Measurements from ENCODE around the gene SLC22A3.
"Not testable (repeated sequence)": the region's sequence is repeated elsewhere in the genome, so short reads cannot be mapped to it uniquely, and the experiment has no call there.

Gene SLC22A3

DNA sequence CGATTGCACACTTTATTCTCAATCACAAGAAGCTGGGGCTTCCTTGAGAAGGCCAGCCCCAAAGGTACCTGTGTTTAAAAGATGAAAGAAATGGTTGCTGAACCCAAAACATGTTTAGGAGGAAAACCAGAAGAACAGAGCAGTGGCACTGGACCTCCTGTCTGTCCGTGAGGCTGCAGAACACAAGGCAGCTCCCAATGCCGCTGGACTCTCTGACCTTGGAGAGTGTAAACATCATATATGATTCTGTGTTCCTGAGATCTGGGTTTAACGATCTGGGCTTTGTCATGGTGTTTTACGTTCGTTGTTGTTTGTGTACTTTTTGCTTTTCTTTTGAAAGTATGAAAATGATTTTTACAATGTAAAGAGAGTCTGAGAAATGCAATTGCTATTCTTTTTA, 106.1 kb downstream of the SLC22A3 start:
- no peak for DNase-seq

DNA sequence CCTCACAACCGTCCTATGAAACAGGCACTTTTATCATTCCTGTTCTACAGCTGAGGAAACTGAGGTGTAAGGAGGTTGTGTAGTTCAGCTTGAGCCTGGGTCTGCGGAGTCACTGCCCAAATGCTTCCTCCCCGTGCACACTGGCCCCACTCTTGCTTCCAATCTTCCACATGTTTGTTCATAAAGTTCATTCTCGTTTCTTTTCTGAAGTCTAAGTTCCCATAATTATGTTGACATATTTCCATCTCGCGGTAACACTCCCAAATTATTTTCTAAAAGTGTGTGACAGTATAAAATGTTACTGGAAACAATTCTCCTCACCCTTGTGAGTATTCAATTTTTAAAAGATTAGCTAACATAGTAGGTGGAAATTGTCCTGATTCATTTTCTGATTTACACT, 106.9 kb downstream of the SLC22A3 start:
- DNase-seq = no peak

DNA sequence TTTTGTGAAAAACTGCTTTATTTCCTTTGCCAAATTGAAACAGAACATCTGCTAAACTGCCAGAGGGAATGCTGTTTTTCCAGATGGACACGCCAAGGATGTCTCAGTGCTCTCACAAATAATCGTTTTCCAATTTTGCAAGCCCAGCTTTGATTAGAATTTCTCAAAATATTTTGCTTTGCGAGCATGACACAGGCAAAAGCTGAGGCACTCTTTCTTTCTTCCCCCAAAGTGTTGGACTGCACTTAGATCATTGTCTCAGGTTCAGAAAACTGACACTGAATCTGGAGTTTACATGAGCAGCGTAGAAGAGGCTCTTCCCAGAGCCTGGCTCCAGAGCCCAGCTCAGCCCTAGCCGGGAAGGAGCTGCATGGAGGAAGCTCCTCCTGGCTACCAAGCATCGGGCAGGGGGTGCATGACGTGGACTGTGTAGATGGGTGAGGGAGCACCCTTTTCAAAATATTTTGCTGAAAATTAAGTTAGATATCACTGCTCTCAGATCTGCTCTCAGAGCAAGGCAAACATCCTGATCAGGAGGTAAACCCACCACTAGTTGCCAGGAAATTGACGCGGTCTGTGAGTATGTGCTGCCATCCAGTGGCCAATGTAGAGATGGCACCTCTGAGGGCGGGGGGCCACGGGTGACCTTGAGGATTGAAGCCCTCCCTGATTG, 107.5 kb downstream of the SLC22A3 start:
- DNase-seq = peak; percentile 34

DNA sequence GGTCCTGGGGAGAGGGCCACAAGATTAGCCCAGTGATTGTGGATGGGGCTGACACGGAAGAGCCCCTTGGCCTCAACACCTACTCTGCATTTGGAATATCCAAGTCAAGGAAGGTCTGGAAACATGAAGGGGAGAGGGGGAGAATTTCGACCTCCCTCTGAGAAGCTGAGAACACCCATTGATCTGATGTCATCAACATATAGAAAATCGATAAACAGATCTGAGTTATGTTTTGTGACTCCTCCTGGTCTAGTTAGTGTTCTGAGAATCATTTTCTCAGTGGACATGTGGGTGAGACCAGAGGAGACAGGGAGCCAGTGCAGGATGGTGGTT, 108.0 kb downstream of the SLC22A3 start:
- DNase-seq = no peak

DNA sequence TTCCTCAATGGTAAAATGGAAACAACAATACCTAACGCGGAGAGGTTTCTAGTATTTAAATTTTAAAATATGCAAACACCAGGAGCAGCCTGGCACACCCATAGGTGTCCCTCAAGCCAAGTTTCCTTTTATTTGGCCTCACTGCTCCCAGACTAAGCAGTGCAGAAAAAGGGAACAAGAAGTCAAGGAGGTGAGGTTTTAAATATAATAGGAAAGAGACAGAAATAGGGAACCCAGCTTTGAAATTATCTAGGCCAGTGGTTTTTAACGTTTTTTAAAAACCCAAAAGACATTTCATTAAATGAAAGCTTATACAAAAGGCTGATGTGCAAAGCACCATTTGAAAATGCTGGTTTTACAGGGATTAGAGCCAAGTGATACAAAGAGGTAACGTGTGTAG, 109.6 kb downstream of the SLC22A3 start:
- DNase-seq = peak; percentile 12

DNA sequence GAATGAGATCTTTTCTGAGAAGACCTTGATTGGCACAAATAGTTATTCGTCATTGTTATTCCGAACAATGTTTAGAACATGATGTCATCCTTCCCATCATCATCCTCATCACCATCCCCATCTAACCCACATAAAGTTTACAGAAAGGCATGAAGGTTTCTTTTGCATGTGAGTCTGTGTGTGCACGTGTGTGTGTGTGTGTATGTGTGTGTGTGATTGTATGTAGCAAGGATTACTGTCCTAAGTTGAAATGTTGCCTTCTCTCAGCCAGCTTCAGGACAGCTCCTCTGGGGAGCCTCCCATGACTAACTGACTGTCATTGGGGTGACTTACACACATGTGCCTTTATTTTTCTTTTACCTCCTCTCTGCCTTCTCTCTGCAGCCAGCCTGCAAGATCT, 113.5 kb downstream of the SLC22A3 start:
- DNase-seq = no peak

DNA sequence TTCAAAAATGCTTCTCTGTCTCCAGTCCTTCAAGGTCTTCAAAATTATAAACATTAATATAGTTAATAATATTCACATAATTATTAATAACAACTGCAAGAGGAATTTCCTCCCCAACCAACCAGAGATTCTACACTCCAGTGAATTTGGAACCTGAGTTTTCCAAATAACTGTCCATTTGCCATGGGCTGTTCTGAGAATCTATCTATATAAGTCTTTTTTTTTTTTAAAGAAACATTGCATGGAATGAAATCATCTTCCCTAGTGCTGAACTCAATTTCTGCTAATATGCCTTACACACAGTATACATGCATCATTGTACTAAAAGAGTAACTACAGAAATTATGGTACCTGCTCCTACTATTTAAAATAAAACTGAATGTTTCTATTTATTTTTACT, 113.9 kb downstream of the SLC22A3 start:
- DNase-seq = no peak

DNA sequence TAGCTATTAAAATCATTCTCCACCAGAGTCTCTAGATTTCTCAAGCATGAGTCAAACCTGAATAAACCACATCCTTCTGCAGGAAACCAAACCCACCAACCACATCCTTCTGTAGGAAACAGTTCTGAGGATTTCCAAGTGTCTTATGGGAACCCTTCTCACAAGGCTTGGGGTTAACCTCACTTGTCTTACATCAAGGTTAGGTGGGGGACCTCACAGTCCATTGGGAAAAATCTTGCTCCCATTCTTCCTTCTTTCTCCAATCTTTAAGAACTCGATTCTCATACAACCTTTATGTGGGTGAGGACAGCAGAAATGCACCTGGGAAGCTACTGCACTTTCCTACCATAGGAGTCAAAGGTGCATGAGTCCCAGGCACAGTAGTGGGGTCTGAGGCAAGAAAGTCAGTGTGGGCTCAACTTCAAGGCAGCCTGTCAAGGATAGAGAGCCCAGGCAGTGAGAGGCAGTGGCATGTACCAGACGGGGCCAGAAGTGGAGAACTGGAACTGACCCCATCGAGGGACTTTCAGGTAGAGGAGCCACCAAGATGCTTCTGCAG, 114.5 kb downstream of the SLC22A3 start:
- peak; percentile 67 for DNase-seq

DNA sequence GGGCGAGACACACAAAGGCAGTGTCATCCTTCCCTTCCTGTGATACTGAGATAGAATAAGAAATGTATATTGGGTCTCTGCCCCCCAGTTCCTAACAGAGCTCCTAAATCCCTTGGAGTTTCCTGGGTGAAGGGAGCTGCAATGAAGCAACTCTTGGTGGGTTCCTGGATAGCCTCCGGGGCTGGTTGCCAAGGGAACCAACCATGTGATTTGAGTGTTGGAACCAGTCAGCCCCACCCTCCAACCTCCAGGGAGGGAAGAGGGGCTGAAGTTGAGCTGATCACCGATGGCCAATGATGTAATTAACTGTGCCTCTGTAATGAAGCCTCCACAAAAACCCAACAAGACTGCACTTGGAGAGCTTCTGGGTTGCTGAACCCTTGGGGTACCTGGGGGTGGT, 116.6 kb downstream of the SLC22A3 start:
- no peak for DNase-seq

DNA sequence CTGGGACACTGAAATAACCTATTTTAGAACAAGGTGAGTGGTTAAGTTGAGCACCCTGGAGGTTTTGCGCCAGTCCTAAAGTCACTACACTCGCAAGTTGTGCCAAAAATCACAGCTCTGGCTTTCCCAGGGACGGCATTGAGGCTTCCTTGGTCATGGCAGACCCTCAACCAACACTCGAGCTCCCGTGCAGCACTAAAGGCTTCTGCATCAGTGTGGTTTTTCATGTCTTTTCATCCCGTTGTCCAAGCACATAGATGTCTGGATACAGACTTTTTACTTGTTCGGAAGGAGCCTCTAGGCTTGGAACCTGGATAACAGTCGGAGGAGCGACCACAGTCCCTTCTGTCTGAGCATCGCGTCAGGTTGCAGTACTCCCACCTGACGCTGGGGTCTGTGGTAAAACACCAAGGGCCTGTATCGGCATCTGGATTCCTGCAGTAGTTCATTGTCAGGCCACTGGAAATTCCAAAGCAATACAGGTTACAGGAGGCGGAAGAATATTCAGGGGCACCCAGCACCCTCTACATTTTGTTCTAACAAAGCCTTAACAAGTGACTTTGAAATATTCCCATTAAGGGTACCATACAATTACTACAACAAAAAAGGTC, 119.2 kb downstream of the SLC22A3 start:
- not testable (repeated sequence) for DNase-seq

DNA sequence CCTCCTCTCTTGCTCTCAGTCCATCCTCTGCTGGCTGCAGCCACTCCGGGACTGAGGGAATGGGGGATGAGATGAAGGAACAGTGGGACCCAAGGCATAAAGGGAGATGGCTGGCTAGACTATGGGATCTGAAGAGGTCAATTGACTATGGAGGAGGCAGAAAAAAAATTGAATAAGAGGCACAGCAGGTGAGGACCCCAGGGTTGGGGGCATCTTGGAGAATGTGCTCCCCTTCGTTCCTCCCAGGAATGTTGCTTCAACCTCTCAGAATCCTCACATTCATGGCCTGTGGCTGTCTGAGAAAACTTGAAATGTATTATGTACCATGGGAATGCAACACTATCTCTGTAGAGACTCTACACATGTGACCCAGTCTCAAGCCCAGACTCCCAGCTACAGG, 121.0 kb downstream of the SLC22A3 start:
- DNase-seq = no peak

DNA sequence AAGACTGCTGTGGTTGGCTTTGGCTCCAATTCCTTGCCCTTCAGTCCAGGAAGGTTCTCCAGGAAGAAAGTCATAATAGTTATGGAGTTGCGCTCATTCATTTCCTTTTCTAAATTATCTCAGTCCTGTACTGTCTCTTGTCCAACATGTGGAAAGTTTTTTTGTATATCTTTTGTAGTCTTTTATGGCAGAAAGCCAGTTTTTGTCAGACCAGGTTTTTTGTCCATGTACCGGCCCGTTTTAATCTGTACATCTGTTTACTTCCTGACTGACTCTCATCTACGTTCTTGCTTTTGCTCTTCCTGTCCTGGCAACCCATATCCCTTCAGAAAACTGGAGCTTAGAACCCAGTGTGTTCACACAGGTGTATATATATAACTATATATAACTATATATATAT, 127.9 kb downstream of the SLC22A3 start:
- DNase-seq = not testable (repeated sequence)

DNA sequence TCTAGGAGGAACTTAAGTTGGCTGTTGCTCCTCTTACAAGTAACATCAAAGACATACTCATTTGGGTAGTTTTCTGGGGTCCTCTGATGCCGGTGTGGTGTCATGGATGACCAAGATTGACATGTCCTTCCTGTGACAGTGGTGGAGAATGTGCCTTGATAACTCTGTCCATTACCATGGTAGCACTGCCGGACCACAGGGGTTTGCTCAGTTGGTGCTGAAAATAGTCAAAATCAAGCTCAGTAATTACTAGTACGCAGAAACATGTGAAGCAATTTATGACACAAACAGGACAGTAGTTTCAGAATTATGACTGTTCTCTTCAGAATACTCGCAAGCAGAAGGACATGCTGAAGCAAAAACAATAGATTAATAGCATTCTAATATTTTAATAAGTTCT, 128.9 kb downstream of the SLC22A3 start:
- DNase-seq = not testable (repeated sequence)

DNA sequence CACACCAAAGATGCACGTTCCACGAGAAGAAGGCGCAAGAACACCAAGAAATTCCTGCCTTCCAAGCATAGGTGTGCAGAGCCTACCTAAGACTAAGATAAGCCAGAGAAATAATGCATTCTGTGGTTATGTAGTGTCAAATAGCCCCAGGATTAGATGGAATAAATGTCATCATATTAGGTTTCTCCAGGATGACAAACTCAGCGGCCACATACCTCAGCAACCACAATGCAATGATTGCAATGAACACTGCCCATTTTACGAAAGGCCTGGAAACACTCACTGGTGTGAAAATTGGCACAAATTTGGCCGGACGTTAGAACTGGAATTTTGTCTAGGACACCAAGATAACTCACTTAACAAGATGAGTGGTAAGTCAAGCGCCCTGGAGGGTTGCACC, 129.7 kb downstream of the SLC22A3 start:
- no peak for DNase-seq

DNA sequence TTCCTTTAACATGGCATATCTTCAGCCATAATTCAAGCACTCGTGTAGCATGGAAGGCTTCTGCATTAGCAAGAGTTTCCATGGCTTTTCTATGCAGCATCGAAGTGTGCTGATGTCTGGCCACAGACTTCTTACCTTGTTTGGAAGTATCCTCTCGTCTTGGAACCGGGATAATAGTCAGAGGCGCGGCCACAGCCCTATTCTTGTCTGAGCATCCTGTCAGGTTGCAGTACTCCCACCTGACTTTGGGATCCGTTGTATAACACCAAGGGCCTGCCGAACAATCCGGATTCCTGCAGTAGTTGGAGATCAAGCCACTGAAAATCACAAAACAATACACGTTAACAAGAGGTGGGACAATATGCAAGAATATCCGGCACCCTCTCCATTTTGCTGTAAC, 138.9 kb downstream of the SLC22A3 start:
- DNase-seq = no peak

DNA sequence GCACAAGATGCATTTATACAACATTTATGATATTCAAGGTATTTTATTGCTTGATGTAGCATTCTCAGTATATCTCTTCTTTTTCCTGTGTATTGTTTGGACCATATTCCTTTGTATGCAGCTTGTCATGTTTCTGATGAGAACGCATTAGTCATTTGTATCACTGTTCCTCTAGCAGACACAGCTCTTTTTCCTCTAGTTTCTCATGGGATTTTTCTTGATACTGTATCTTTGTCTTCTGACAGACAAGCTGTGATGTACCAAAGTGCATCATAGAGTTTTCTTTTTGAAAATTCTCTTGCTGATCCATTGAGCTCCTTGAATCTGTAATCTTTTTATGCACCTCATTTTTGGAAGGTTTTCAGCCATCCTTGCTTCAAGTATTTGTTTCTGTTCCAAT, 140.9 kb downstream of the SLC22A3 start:
- DNase-seq = no peak

DNA sequence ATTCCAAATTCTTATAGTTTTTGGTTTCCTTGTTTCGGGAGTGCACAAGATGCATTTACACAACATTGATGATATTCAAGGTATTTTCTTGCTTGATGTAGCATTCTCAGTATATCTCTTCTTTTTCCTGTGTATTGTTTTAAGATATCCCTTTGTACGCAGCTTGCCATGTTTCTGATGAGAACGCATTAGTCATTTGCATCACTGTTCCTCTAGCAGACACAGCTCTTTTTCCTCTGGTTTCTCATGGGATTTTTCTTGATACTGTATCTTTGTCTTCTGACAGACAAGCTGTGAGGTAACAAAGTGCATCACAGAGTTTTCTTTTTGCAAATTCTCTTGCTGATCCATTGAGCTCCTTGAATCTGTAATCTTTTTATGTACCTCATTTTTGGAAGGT, 146.4 kb downstream of the SLC22A3 start:
- DNase-seq = no peak

DNA sequence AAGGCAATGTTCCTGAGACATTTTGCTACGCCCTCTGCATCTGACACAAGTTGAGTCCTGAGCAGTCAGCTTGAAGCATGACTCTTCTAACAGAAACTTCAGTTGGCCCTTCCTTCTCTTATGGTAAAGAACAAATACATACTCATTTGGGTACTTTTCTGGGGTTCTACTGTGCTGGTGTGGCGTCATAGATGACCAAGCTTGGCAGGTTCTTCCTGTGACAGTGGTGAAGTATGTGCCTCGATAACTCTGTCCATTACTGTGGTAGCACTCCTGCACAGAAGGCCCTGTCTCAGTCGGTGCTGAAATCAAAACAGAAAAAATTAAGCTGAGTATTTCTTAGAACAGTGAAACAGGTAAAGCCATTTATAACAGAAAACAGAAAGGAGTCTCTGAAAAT, 152.5 kb downstream of the SLC22A3 start:
- no peak for DNase-seq
